GM21576 (cell line): ENCODE results near the gene GRIK5.
"Not testable (repeated sequence)": the region's sequence is repeated elsewhere in the genome, so short reads cannot be mapped to it uniquely, and the experiment has no call there.

Source experiments
- ATAC-seq: cut with Tn5 transposase; IDR thresholded peaks from one replicate; pipeline ENCODE4 v1.9.1; 2021; ENCODE audit warnings: mild to moderate bottlenecking, moderate library complexity; ENCODE audit not compliant: unreplicated experiment

GRIK5 gene

GRCh38 chr19:42069619-42070351, at the start of gene GRIK5:
GRIK5 (minus strand) TSS chr19:42070206; CDS start chr19:42065770, 4,436 bp downstream.
- ATAC-seq, result no peak

GRCh38 chr19:42117076-42117475, 47.1 kb upstream of the GRIK5 start:
- ATAC-seq, result no peak

- ATAC-seq, result no peak
These were observed 46.5 kb upstream of the GRIK5 start for GRCh38 chr19:42116308-42117075.

DNA sequence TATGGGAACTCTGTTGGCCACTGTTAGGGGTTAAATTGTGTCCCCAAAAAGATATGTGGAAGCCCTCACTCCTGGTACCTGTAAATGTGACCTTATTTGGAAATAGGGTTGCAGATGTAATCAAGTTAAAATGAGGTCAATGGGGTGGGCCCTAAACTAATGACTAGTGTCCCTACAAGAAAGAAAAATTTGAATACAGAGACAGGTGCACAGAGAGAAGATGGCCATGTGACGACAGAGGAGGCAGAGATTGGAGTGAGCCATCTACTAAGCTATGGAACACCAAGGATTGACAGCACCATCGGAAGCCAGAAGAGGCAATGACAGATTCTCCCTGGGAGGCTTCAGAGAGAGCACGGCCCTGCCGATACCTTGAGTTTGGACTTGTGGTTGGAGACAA, 45.7 kb upstream of the GRIK5 start:
- no peak for ATAC-seq

DNA sequence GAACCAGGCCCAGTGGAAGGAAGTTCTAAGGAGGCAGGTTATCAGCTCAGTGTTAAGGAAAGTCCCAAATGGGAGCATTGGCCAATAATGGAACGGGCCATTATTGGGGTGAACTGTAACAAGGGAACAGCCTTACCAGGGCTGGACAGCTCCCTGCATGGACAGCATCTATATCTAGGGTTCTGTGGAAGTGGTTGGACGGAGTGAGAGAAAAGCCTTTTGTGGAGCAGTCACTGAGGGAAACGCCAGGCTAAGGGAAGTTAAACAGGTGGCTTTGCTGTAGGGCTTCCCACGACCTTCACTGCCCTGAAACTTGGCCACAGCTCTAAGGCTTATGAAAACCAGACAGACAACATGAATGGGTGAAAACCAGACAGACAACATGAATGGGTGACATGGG, 45.2 kb upstream of the GRIK5 start:
- ATAC-seq, result no peak

DNA sequence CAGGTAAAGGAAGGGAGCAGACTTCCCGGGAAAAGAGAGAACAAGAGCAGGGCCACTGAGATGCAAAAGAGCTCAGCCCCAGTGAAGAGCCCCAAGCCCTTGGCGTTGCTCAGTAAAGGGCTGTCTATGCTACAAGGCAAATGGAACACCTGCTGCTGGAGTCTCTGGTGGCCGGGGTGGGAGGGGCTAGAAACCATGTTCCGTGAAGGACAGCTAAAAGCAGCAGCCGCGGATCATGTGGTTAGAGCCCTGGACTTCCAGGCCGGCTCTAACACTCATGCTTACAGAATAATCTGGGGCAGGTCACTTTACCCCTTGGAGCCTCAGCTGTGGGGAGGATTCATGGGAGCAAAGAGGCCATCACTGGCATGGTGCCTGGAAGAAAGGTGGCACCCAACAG, 44.4 kb upstream of the GRIK5 start:
- ATAC-seq, result no peak

DNA sequence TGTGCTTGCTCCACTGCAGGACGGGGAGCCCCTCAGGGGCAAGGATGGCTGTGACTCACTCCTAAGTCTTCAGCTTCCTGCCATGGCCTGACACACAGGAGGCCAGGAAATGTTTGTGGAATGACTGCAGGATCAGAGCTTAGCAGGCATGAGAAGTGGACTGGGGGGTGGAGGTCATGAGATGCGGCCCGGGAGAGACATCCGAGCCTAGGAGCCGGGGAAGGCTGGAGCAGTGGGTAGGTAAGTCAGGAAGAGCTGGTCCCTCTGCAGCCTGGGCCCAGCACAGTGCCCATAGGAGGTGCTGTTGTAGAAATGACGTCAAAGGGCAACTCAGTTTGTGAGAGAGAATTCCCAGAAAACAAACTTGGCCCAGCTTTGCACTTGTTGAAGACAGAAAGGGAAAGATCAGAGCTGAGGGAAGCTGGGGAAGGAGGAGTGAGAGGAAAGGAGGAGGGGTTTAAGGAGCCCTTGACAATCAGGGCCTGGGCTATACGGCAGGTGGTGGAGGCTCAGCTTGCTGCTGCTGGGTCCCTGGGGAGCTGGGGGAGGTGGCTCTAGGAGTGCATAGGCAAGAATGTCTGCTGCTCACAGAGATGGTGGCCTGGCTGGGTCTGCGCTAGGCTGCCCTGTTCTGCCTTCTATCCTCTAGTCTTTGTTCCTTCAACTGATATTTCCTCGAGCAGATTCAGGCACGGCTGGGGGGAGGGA, 43.8 kb upstream of the GRIK5 start:
- ATAC-seq, result no peak

GRCh38 chr19:42111811-42112210, 41.8 kb upstream of the GRIK5 start:
- ATAC-seq, result no peak

- ATAC-seq, result no peak
These were observed 41.4 kb upstream of the GRIK5 start for GRCh38 chr19:42111384-42111783.

DNA sequence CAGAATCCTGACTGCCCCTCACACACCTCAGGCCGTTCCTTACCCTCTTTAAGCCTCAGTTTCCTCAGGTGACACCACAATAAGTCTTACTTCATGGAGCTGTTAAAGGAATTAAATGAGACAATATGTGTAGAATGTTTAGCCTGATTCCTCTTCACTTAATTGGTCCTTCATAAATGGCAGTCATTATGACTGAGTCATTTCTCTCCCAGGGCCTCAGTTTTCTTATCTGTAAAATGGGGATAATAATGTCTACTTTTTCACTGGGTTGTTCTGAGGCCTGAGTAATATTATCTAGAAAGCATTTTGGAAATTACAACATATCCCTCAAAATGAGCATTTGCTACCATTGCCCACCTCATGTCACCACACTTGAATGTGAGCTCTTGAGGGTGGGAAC, 40.7 kb upstream of the GRIK5 start:
- ATAC-seq, result no peak

GRCh38 chr19:42109896-42110295, 39.9 kb upstream of the GRIK5 start:
- ATAC-seq, result no peak

DNA sequence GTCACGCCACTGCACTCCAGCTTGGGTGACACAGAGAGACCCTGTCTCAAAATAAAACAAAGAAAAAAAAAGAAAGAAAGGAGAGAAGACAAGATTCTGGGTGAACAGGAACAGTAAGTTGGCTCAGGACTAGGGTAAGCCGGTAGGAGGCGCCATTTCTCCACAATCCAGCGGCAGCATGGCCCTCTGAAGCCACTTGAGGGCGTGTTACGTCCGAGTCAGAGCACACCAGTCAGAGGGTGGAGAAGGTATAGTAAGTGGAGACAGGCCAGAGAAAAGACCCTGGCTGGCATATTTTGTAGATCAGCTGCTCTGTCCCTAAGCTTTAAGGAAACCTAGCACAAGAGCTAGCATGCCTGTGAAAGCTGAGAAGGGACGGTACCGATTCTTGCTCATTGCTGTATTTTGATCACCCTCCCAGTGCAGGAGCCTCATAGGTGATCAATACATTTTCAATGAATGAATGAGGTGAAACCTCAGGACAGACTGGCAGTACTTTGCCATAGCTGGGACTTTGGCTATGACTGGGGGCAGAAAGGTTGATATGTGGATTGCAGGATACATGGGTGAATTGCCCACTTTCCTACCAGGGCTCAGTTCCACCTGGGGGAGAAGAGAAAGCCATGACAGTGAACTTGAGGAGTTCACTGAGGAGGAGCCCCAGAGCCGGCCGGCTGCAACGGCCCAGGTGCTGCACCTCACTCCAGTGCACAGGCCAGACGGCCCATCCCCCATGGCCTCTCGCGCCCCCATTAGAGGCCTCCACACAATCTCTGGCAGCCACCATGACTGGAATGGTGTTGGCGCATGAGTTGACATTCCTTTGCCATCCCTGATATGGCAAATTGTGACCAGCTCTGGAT, 38.8 kb upstream of the GRIK5 start:
- ATAC-seq, result peak; percentile 62

DNA sequence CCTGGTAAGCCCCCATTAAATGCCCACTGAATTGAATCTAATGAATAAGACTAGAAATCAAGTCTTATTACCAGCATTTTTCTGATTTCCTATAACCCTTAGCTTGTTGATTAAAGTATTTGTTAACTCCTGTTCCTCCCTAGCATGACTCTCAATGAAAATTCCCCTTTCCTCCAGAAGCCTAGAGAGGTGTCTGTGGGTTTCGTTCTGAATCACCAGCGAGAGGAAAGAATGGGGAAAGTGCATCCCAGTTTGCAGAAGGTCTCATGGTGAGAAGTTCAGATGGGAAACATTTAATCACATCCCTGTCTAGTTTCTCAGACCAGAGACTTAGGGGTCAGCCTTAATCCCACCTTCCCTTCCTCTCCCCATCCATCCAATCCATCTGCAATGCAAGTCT, 35.4 kb upstream of the GRIK5 start:
- ATAC-seq, result no peak

GRCh38 chr19:42102877-42103276, 32.9 kb upstream of the GRIK5 start:
- no peak for ATAC-seq

- ATAC-seq, result not testable (repeated sequence)
These were observed 30.2 kb upstream of the GRIK5 start for GRCh38 chr19:42100241-42100640.

DNA sequence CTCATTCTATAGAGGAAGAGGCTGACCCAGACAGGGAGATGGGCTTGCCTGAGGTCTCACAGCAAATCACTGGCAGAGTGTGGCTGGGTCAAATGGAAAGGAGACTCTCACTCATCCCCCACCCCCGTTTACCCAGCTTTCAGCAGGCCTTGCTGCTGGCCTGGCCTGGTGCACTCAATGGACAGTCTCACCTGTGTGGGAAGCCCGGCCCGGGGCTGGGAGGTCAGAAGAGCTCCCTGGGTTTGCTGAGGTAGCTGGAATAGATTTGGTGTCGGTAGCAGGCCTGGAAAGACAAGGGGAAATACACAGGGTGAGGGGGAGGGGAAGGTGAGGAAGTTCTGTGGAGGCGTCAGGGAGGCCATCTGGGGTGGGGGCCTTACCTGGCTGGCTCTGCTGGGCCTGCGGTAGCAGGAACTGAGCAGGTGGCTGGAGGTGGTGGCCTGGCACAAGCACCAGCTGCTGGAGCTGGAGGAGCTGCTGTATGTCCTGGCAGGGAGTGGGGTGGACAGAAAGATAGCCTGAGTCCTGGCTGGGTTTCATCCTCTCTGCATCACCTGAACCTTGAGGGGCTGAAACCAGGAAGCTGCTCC, 29.4 kb upstream of the GRIK5 start:
- ATAC-seq, result no peak

DNA sequence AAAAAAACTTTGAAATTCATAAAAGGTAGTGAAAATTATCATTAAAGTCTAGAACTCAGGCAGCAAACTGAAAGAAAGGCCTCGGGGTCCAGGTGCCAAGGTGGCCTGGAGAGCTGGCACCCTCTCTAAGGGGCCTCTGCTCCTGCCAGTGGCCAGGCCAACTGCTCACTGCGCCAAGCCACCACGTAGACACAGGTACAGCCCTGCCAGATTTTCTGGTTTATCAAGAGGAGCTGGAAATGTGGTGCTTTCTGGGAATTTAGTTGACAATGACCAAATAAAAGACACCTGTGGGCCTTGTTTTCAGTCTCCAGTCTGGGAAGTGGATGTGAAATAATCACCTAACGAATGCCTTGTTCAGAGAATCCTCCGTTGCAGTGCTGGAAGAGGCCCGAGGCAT, 28.8 kb upstream of the GRIK5 start:
- no peak for ATAC-seq

GRCh38 chr19:42097461-42097860, 27.5 kb upstream of the GRIK5 start:
- ATAC-seq, result no peak

DNA sequence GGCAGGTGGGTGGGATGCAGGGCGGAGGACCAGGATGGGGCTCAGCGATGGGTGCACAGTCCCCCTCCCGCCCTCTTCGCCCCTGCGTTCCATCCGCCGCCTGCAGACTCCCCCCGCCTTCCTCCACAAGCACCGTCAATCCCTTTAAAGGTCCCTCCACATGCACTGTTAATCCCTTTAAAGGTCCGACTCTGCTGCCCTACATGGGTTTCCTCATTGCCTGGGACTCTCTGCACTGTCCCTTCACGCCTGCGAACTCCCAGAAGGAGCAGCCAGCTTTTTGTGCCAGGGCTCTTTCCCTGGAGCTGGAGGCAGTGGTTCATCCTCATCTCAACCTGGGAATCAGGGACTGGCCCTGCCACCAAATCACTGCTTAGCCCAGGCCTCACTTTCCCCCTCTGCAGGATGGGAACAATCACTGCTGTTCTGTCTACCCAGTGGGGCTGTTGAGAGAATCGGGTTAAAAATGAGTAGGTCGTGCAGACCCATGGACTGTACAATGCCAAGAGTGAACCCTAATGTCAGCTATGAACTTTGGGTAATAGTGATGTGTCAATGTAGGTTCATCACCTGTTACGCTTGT, 26.3 kb upstream of the GRIK5 start:
- no peak for ATAC-seq

DNA sequence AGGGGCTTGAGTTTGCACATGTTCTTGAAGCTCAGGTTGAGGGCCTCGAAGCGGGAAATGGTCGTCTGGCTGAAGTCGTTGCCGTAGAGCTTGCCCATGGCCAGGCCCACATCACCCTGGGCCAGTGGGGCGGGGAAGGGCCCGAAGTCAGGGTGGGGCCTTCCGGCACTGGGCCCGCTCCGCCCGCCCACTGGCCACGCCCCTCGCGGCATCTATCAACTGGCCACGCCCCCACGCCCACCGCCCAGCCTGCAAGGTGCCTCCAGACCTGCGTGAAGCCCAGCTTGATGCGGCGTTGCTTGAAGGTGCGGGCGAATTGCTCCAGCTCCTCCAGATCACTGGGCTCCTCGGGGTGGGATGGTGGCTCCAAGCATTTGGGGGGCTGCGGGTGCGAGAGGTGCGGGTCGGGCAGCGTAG, 25.8 kb upstream of the GRIK5 start:
- ATAC-seq, result no peak
